H1 (cell line): Measurements from ENCODE around the gene DIDO1. TPM values are rescaled to one million over a fixed set of nuclear protein-coding genes. Genes with fewer than 3 reads are reported as not detected.

Source experiments
- EZH2 ChIP-seq: fragments of 200-600 bp; sonication (generic); IDR thresholded peaks from 2 replicates; pipeline ENCODE4 v1.7.1; 2012; ENCODE audit warnings: low read depth, mild to moderate bottlenecking, moderate library complexity, low read length, inconsistent platforms; ENCODE audit not compliant: severe bottlenecking
- FOSL1 ChIP-seq: IDR thresholded peaks from 2 replicates; pipeline ENCODE4 v1.6.1; 2011; ENCODE audit warnings: mild to moderate bottlenecking, low read depth, low read length, moderate library complexity; ENCODE audit not compliant: insufficient read depth
- RAD21 ChIP-seq, 2 experiments: IDR thresholded peaks in 1 of 2; conservative IDR thresholded peaks in 1 of 2; 2 replicates each; pipeline ENCODE4 v1.6.1; 2011; ENCODE audit warnings: low read depth in 2 of 2, low read length in 2 of 2, improper control_type of control experiment in 1 of 2, inconsistent platforms in 1 of 2, mild to moderate bottlenecking in 1 of 2, moderate library complexity in 1 of 2
- polyA plus RNA-seq, 7 experiments: library from polyadenylated mRNA; depleted of rRNA in 3 of 7; stranded (reverse) in 5 of 7; unstranded in 2 of 7; fragments of >200 nt in 5 of 7; fragments of 200-250 nt in 2 of 7; gene quantifications; 1 replicate in 5 of 7; 2 replicates in 1 of 7; 4 replicates in 1 of 7; pipeline versions ENCODE4 v1.2.1 to v1.2.3, GENCODE V29; 2011 to 2013; ENCODE audit warnings: missing spikeins in 2 of 7, mixed read lengths in 2 of 7
- small RNA-seq: library from polyadenylated mRNA; stranded (forward); fragments of <200 nt; extraction: miRNeasy Mini kit (QIAGEN cat#:217004); gene quantifications from one replicate; pipeline ENCODE3, GENCODE V24; 2013; ENCODE audit not compliant: insufficient read depth
- total RNA-seq: library from RNA; stranded (reverse); fragmentation: NEBNext Ultra II Directional; extraction: Animal tissue kit (Norgen Biotek cat#: 25700); gene quantifications from 2 replicates; pipeline ENCODE4 v1.2.1, GENCODE V29; 2021

DIDO1 gene
- total and polyA plus RNA-seq, 2 of the 8 experiments (the other 6 are each of a cell fraction or from before 2014, with no cell fraction given) = 53.6 to 82.8 TPM

DNA sequence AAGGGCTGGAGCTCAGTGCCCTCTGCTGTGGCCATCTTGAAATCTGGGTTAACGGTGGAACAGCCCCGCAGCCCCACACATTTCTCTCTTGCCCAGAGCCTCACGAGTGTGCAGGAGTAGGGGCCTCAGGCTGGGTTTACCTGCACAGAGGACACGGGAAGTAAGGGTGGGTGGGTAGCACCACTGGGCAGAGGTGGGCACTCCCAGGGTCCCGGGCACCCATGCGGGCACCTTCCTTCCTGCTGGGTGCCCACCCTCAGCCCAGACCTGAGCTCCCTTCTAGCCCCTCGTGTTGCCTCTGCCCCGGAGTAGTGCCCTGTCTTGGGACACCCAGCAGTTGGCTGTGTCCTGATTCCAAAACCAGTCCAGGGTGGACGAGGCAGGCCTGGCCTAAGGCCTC lies 98.3 kb downstream of the DIDO1 start (continued):
- TF ChIP-seq FOSL1 (no peak), RAD21 (IDR thresholded peaks at IDR 0.05 in 1 of 2, conservative IDR thresholded peaks at IDR 0.05 in 1 of 2; ENCODE audit: low read depth in 2 of 2, low read length in 2 of 2) (no peak), EZH2 (no peak)
- TF ChIP-seq, all 59 proteins: peak for 0

Small RNA genes lying within 50 kb of the gene (small RNA-seq; reads per million reads assigned to genes)
- gene DPH3P1 = not detected

Other genes starting within 250 kb of the DIDO1 start
- 0.75 and 0.89 TPM in 2 replicates for gene NTSR1, start 217.7 kb downstream of the DIDO1 start, total RNA-seq
- gene NTSR1, start 217.7 kb downstream of the DIDO1 start, polyA plus RNA-seq (2011; rRNA removed) = 0.53 and 0.97 TPM in 2 replicates
- 16.8 and 18.7 TPM in 2 replicates for gene MRGBP, start 130.0 kb downstream of the DIDO1 start, total RNA-seq
- 15.0 and 16.7 TPM in 2 replicates for gene MRGBP, start 130.0 kb downstream of the DIDO1 start, polyA plus RNA-seq (2011; rRNA removed)
- gene OGFR, start 121.7 kb downstream of the DIDO1 start, total RNA-seq = 25.1 and 25.8 TPM in 2 replicates
- gene OGFR, start 121.7 kb downstream of the DIDO1 start, polyA plus RNA-seq (2011; rRNA removed) = 13.9 and 26.7 TPM in 2 replicates
- 76.0 and 80.1 TPM in 2 replicates for gene COL9A3, start 109.5 kb downstream of the DIDO1 start, total RNA-seq
- gene COL9A3, start 109.5 kb downstream of the DIDO1 start, polyA plus RNA-seq (2011; rRNA removed) = 21.7 and 39.7 TPM in 2 replicates
- 15.0 and 15.6 TPM in 2 replicates for gene TCFL5, start 64.7 kb downstream of the DIDO1 start, total RNA-seq
- 4.4 and 6.2 TPM in 2 replicates for gene TCFL5, start 64.7 kb downstream of the DIDO1 start, polyA plus RNA-seq (2011; rRNA removed)
- 72.9 and 73.1 TPM in 2 replicates for gene GID8, start 11.6 kb upstream of the DIDO1 start, total RNA-seq
- gene GID8, start 11.6 kb upstream of the DIDO1 start, polyA plus RNA-seq (2011; rRNA removed) = 39.7 and 40.7 TPM in 2 replicates
- gene SLC17A9, start 26.2 kb upstream of the DIDO1 start, total RNA-seq = 31.1 and 35.2 TPM in 2 replicates
- 23.5 and 39.6 TPM in 2 replicates for gene SLC17A9, start 26.2 kb upstream of the DIDO1 start, polyA plus RNA-seq (2011; rRNA removed)
- gene BHLHE23, start 80.5 kb upstream of the DIDO1 start, total RNA-seq = 0.38 and 0.47 TPM in 2 replicates
- gene BHLHE23, start 80.5 kb upstream of the DIDO1 start, polyA plus RNA-seq (2011; rRNA removed) = 0.36 TPM in 1 of 2 replicates, not detected in the other